22Rv1 (cell line): ENCODE results near the gene NCKAP5.

Experiments
- H3K27ac ChIP-seq: fragments of 450-650 bp; 2 replicates; pipeline ENCODE4 v1.5.1; 2017
- CTCF ChIP-seq: fragments of 450-650 bp; IDR thresholded peaks from 2 replicates; pipeline ENCODE4 v1.5.1; 2017; ENCODE audit warnings: mild to moderate bottlenecking
- ZFX ChIP-seq: fragments of 450-650 bp; IDR thresholded peaks from 2 replicates; pipeline ENCODE4 v1.6.1; 2017; ENCODE audit warnings: antibody characterized with exemption, borderline replicate concordance

NCKAP5 gene

GRCh38 chr2:133416146-133416545, 152.1 kb downstream of the NCKAP5 start:
- no peak overlapping the region for H3K27ac ChIP-seq
- TF ChIP-seq CTCF, result no peak
- TF ChIP-seq ZFX, result no peak

- TF ChIP-seq ZFX (no peak), CTCF (no peak)
- no peak overlapping the region for H3K27ac ChIP-seq
Observed at GRCh38 chr2:133415210-133415876, 152.9 kb downstream of the NCKAP5 start.

GRCh38 chr2:133414486-133415209, 153.6 kb downstream of the NCKAP5 start:
- no peak overlapping the region for H3K27ac ChIP-seq
- TF ChIP-seq CTCF (no peak), ZFX (no peak)

GRCh38 chr2:133413863-133414262, 154.4 kb downstream of the NCKAP5 start:
- no peak overlapping the region for H3K27ac ChIP-seq
- TF ChIP-seq ZFX, result no peak
- no peak for TF ChIP-seq CTCF

- H3K27ac ChIP-seq, result no peak overlapping the region
- TF ChIP-seq CTCF (no peak), ZFX (no peak)
Observed at GRCh38 chr2:133412694-133413093, 155.6 kb downstream of the NCKAP5 start.

- H3K27ac ChIP-seq, result no peak overlapping the region
- TF ChIP-seq CTCF (no peak), ZFX (no peak)
Observed at GRCh38 chr2:133411857-133412256, 156.4 kb downstream of the NCKAP5 start.

GRCh38 chr2:133411101-133411500, 157.2 kb downstream of the NCKAP5 start:
- TF ChIP-seq CTCF, result no peak
- TF ChIP-seq ZFX, result no peak

More at GRCh38 chr2:133411101-133411500, 157.2 kb downstream of the NCKAP5 start:
- no peak overlapping the region for H3K27ac ChIP-seq
